GM12801 (cell line): ENCODE measurements around the gene RNF168.

Experiments used
- CTCF ChIP-seq: IDR thresholded peaks from one replicate; pipeline ENCODE4 v1.5.1; 2011; ENCODE audit warnings: control low read depth; ENCODE audit not compliant: insufficient read length; ENCODE audit errors: extremely low read depth

Gene RNF168

GRCh38 chr3:196533260-196533681 is 29.7 kb upstream of the RNF168 start:
- TF ChIP-seq CTCF, result no peak

- TF ChIP-seq CTCF, result no peak
Observed at GRCh38 chr3:196531418-196531817, 27.9 kb upstream of the RNF168 start.

- no peak for TF ChIP-seq CTCF
Observed at GRCh38 chr3:196528639-196529233, 25.2 kb upstream of the RNF168 start.

- TF ChIP-seq CTCF, result no peak
Observed at GRCh38 chr3:196525141-196525540, 21.6 kb upstream of the RNF168 start.

GRCh38 chr3:196524527-196524926 is 21.0 kb upstream of the RNF168 start:
- TF ChIP-seq CTCF, result no peak

GRCh38 chr3:196523841-196524240 is 20.3 kb upstream of the RNF168 start:
- TF ChIP-seq CTCF, result no peak

- no peak for TF ChIP-seq CTCF
Observed at GRCh38 chr3:196519718-196520082, 16.1 kb upstream of the RNF168 start.
